Measurements from ENCODE around the gene GIPR. TPM values are rescaled to one million over a fixed set of nuclear protein-coding genes. Genes with fewer than 3 reads are reported as not detected.

The GIPR gene
- total and polyA plus RNA-seq, 10 of the 15 experiments (the other 5 are each of a cell fraction or from before 2014, with no cell fraction given) = 1.7 to 26.3 (median 13.7) TPM

DNA sequence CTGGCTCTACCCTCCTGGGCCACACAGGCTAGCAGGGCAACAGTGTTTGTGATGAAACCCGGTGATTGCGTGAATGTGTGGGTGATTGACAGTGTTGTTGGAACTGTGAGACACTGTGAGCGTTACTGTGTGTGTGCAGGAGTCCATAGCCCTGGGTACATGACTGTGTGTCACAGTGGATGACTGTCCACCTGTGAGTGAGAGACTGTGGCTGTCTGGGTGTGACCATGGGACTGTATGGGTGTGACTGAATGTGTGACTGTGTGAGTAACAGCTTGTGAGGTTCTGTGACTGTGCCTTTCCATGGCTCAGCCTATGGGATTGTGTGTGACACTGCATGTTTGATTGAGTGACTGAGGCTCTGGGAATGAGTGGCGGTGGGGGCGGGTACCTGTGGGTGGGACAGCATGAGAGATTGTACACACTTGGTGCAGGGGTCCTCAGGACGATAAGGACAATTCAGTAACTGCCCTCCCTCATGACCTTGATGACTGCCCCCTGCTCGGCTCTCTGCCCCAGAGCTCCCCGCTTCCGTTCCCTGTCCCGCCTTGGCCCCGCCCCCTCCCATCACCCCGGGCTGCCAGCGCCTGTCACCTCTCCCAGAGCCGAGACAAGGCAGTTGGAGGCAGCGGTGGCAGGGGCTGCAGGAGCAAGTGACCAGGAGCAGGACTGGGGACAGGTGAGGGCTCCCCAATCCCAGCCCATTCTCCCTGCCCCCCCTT, at the start of gene GIPR (continued):
- TF ChIP-seq FOXM1 (IDR thresholded peaks at IDR 0.05; ENCODE audit: low read depth, low read length) = no peak
- TF ChIP-seq ESRRA (IDR thresholded peaks at IDR 0.05; ENCODE audit: low read length) = peak; percentile 39; the same call in 1 of the 2 replicates

DNA sequence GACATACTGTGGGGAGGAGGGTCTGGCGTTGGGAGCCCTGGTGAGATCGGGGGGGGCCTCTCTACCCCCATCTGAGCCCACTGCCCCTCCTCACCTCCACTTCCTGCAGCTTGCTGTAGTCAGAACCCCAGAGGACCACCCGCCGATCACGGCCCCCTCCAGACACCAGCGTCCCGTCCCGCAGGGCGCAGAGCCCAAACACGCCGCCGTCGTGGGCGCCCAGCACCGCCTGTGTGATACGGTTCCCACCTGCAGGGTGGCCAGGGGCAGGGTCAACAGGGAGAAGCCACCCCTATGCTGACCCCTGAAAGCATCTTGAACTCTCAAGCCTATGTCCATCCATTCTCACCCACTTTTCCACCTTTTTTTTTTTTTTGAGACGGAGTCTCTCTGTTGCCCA, 46.6 kb upstream of the GIPR start:
- Histone ChIP-seq H3K4me3 (no peak overlapping the region), H3K4me2 (ENCODE audit: control insufficient read depth, insufficient read depth) (no peak overlapping the region), H2AFZ (ENCODE audit: control insufficient read depth, low read depth, low read length) (no peak overlapping the region), H3K79me2 (ENCODE audit: control insufficient read depth, insufficient read depth, low read length) (no peaks in the 10 kb centered on the region), H4K20me1 (ENCODE audit: control insufficient read depth, insufficient read depth) (no peaks in the 10 kb centered on the region), H3K9ac (ENCODE audit: control insufficient read depth, insufficient read depth, low read length) (no peak overlapping the region), H3K36me3 (ENCODE audit: control insufficient read depth in 2 of 2, insufficient read depth in 2 of 2, low read length in 1 of 2) (peaks cover 10 to 14% of the 10 kb centered on the region in 2 experiments), H3K27me3 (replicated peaks in 1 of 2; ENCODE audit: control insufficient read depth in 2 of 2, insufficient read depth in 2 of 2, low read length in 1 of 2) (no peaks in the 10 kb centered on the region), H3K4me1 (ENCODE audit: control insufficient read depth, insufficient read depth, low read length) (no peaks in the 10 kb centered on the region), H3K27ac (ENCODE audit: control insufficient read depth, insufficient read depth) (no peak overlapping the region), H3K9me3 (replicated peaks; ENCODE audit: control insufficient read depth, insufficient read depth, low read length) (no peaks in the 10 kb centered on the region)
- BruUV-seq (replicated peaks) = no TSS peak
- ChIA-PET RAD21 (ENCODE audit: unreplicated experiment) (no interaction called here), SMC1A (ENCODE audit: uncharacterized antibody, unreplicated experiment) (no interaction called here), CTCF (no interaction called here), POLR2A (no interaction called here)
- FAIRE-seq (no peak), DNase-seq (ENCODE audit: low read depth, low spot score) (no peak), ATAC-seq (no peak)
- in situ Hi-C loops (cut with MboI) (no loop called here), intact Hi-C loops (cut with micrococcal nuclease; ENCODE audit: unreplicated experiment) (no loop called here)
- WGBS (ENCODE audit: insufficient coverage, insufficient replicate concordance, low lambda C conversion rate, missing lambda C conversion rate) = 97% methylated on average over 15 of the region's 17 CpGs
- TF ChIP-seq, protein P1, sequence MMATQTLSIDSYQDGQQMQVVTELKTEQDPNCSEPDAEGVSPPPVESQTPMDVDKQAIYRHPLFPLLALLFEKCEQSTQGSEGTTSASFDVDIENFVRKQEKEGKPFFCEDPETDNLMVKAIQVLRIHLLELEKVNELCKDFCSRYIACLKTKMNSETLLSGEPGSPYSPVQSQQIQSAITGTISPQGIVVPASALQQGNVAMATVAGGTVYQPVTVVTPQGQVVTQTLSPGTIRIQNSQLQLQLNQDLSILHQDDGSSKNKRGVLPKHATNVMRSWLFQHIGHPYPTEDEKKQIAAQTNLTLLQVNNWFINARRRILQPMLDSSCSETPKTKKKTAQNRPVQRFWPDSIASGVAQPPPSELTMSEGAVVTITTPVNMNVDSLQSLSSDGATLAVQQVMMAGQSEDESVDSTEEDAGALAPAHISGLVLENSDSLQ (IDR thresholded peaks at IDR 0.05) = no peak
- no peak for TF ChIP-seq NR2C1 (IDR thresholded peaks at IDR 0.05)
- TF ChIP-seq TCF7 (IDR thresholded peaks at IDR 0.05; ENCODE audit: borderline replicate concordance) = no peak
- TF ChIP-seq ZNF24 (IDR thresholded peaks at IDR 0.05) = no peak
- no peak for TF ChIP-seq CBX3 (IDR thresholded peaks at IDR 0.05; ENCODE audit: borderline replicate concordance, low read depth)
- no peak for TF ChIP-seq MYB (IDR thresholded peaks at IDR 0.05; ENCODE audit: borderline replicate concordance, low read depth, low read length)
- TF ChIP-seq, protein P2, sequence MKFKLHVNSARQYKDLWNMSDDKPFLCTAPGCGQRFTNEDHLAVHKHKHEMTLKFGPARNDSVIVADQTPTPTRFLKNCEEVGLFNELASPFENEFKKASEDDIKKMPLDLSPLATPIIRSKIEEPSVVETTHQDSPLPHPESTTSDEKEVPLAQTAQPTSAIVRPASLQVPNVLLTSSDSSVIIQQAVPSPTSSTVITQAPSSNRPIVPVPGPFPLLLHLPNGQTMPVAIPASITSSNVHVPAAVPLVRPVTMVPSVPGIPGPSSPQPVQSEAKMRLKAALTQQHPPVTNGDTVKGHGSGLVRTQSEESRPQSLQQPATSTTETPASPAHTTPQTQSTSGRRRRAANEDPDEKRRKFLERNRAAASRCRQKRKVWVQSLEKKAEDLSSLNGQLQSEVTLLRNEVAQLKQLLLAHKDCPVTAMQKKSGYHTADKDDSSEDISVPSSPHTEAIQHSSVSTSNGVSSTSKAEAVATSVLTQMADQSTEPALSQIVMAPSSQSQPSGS (IDR thresholded peaks at IDR 0.05; ENCODE audit: low read length) = no peak
- no peak for TF ChIP-seq NFXL1 (IDR thresholded peaks at IDR 0.05; ENCODE audit: borderline replicate concordance)
- no peak for TF ChIP-seq YY1 (IDR thresholded peaks at IDR 0.05; ENCODE audit: low read depth, low read length)
- TF ChIP-seq, protein P3, sequence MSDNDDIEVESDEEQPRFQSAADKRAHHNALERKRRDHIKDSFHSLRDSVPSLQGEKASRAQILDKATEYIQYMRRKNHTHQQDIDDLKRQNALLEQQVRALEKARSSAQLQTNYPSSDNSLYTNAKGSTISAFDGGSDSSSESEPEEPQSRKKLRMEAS (IDR thresholded peaks at IDR 0.05; ENCODE audit: low read depth, low read length) = no peak
- no peak for TF ChIP-seq STAT1 (conservative IDR thresholded peaks at IDR 0.05)
- no peak for TF ChIP-seq NBN (IDR thresholded peaks at IDR 0.05)
- no peak for TF ChIP-seq RELA (IDR thresholded peaks at IDR 0.05; ENCODE audit: borderline replicate concordance, partially characterized antibody)
- no peak for TF ChIP-seq EZH2 (IDR thresholded peaks at IDR 0.05; ENCODE audit: borderline replicate concordance, control insufficient read depth, low read depth, low read length)
- TF ChIP-seq SMAD1 (IDR thresholded peaks at IDR 0.05; ENCODE audit: low read depth, partially characterized antibody) = no peak
- no peak for TF ChIP-seq RAD21 (IDR thresholded peaks at IDR 0.05; ENCODE audit: insufficient read depth, low read depth, low read length)
- TF ChIP-seq BHLHE40 (IDR thresholded peaks at IDR 0.05; ENCODE audit: borderline replicate concordance in 1 of 2, low read depth in 2 of 2, low read length in 1 of 2) = no peak
